ENCODE measurements around the gene TUNAR.

GRCh38 chr14:95922080-95922479 lies 45.4 kb downstream of the TUNAR start:
- no peak for TF ChIP-seq POLR2A (IDR thresholded peaks at IDR 0.05)
- no peak for TF ChIP-seq POLR2AphosphoS5 (IDR thresholded peaks at IDR 0.05)
- TF ChIP-seq EP300 (IDR thresholded peaks at IDR 0.05) = no peak

All from gastroesophageal sphincter (tissue), 2 donors.